Stimulated activated CD4-positive, alpha-beta T cell treated with anti-CD3 and anti-CD28 coated beads, Interleukin-2, amount 100 ng/mL, for 24 hours (primary cell): ENCODE data around the gene QSOX2.

Experiments used
- DNase-seq, 2 donors: peaks; one replicate each; pipeline ENCODE4 v3.0.0-alpha.2; 2020

Gene QSOX2, protein sequence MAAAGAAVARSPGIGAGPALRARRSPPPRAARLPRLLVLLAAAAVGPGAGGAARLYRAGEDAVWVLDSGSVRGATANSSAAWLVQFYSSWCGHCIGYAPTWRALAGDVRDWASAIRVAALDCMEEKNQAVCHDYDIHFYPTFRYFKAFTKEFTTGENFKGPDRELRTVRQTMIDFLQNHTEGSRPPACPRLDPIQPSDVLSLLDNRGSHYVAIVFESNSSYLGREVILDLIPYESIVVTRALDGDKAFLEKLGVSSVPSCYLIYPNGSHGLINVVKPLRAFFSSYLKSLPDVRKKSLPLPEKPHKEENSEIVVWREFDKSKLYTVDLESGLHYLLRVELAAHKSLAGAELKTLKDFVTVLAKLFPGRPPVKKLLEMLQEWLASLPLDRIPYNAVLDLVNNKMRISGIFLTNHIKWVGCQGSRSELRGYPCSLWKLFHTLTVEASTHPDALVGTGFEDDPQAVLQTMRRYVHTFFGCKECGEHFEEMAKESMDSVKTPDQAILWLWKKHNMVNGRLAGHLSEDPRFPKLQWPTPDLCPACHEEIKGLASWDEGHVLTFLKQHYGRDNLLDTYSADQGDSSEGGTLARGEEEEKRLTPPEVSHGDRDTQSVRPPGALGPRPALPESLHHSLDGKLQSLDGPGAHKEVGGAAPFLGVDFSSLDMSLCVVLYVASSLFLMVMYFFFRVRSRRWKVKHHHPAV

DNA sequence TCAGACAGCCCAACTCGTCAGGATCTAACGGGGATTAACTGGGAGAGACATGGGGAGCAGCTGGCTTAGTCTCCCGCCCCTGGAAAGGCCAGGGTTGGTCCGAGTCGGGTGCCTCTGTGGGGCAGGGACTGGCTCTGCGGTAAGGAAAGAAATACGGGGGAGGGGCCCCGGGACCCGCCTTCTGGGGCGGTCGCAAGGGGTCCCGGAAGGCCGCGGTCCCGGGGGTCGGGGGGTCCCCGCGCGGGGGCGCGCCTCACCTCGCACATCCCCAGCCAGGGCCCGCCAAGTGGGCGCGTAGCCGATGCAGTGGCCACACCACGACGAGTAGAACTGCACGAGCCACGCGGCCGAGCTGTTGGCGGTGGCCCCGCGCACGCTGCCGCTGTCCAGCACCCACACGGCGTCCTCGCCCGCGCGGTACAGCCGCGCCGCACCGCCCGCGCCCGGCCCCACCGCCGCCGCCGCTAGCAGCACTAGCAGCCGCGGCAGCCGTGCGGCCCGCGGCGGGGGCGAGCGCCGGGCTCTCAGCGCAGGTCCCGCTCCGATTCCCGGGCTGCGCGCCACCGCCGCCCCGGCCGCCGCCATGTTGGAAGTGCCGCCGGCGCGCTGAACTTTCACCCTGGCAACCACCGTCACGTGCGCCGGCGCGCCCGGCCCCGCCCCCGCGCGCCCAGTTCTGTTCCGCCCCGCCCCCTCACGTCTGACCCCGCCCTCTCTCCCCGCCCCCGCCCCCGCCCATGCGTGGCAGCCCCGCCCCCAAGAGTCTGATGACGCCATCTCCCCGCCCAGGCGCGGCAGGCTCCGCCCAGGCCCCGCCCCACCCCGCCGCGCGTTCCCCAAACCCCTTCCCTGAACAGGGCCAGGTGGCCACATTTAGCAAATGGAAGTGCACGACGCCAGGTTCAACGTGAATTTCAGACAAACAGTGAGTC lies at the start of gene QSOX2:
TSS of gene QSOX2 (minus strand) at position 594 of the 932 bp plus-strand sequence. CDS start at position 585, 9 bp downstream.
- DNase-seq: peak; percentile 86

DNA sequence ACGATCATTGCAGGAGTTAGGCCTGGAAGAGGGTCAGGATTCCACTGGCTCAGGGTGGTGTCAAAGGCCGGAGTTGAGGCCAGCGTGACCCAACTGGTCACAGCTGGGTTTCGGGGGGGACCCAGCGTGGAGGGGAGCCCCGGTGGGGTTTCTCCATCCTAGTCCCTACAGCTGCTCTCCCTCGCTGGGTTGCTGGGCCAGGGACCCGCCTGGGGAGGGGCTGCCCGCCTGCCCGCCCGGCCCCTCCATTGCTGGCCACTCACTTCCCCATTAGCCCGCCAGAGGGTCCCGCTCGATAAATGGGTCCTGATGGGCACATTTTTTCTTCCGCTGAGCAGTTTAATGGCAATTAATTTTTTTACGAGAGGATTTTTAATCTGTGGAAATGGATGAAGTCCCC lies 49.4 kb upstream of the QSOX2 start:
- DNase-seq: no peak

DNA sequence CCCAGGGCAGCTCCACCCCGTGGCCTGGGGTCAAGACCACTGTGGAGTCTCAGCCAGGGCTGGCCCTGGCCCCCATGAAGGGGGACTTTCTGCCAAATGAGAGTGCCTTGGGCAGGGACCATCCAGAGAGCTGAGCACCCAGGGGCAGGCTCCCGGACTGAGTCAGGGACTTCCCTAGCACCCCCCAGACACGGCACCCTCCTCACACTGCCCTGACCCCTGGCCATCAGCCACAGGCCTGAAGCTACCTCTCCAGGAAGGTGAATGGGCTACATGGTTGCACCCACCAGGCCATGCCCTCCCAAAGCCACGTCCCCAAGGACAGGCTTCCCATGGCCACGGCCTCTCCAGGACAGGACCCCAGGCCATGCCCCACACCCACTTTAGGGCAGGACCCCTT lies 48.8 kb upstream of the QSOX2 start:
- no peak for DNase-seq

GRCh38 chr9:136293476-136294077 lies 48.0 kb upstream of the QSOX2 start:
- DNase-seq: no peak

DNA sequence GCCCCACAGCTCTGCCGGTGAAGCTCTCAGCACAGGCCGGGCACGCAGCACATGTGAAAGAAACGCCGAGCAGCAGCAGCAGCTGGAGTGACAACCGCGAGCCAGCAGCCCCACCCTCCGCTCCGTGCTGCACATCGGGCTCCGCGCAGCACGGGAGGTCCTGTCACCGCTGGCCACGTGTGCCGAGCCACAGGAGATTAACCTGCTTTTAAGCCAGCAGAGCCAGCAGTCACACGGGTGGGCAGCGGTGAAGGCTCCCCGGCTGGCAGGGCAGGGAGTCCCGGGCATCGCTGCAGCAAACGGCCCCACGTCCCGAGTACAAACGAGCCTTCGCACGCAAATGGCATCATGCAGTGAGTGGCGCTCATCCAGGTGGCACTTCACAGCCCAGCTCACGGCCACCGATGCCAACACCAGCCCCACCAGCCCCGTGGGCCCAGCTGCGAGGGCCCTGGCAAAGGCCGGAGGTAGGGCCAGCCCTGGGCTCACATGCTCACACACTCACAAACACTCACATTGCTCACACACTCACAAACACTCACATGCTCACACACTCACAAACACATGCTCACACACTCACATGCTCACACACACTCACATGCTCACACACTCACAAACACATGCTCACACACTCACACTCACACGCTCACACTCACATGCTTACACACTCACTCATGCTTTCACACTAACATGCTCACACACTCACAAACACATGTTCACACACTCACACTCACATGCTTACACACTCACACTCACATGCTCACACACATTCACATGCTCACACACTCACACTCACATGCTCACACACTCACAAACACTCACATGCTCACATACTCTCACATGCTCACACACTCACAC lies 47.2 kb upstream of the QSOX2 start:
- DNase-seq: no peak

DNA sequence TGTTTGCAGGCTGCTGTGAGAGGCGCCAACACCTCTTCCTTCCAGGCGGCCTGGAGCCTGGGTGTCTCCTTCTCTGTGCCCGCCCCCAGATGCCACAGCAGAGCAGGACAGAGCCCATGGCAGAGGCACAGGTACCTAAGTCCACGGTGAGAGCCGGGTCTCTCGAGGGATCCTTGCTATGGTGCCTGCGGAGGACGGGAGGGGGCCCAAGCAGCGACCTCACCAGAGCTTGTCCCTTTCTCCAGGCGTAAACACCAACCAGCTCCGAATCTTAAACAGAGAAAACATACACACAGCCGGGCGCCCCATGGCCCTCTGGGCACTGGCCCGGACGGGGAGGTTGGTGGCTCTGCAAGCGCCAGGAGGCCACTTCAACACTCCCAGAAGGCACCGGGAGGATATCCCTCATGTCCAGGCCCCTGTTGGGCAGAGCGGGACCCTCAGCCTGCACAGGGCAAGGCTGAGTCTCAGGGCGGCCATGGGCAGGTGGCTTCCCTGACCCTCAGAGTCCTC lies 46.5 kb upstream of the QSOX2 start:
- DNase-seq: no peak

DNA sequence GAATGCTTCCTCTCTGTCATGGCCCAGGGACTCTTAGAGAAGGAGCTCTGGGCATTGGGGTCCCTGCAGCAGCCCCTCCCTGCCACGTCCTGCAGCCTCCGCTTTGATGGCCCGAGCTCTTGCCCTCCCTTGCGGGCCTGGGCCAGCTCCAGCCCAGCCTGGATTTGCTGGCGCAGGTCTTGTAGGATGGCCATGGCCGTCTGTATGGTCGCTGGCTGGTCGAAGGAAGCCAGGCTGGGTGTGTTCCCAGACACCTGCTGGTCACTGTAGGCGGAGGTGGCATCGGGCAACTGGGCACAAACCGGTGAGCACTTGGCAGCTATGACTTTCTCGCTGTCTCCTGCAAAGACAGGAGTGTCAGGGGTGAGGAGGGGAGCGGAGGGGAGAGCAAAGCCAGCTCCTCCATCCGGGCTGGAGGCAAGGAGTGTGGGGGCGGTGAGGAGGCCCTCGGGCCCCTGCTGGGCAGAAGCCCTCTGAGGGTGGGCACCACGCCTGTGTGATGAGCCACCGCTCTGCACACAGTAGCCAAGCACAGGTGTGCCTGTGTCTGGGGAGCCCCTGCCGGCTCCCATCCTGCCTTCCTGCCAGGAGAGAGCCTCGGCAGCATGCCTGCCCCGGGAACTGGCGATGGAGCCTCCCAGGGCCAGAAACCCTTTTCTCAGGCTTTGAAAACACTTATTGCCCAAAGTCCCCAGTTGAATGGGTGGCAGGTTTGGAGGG lies 45.9 kb upstream of the QSOX2 start:
- no peak for DNase-seq

GRCh38 chr9:136290508-136291000 lies 44.9 kb upstream of the QSOX2 start:
- DNase-seq: no peak

DNA sequence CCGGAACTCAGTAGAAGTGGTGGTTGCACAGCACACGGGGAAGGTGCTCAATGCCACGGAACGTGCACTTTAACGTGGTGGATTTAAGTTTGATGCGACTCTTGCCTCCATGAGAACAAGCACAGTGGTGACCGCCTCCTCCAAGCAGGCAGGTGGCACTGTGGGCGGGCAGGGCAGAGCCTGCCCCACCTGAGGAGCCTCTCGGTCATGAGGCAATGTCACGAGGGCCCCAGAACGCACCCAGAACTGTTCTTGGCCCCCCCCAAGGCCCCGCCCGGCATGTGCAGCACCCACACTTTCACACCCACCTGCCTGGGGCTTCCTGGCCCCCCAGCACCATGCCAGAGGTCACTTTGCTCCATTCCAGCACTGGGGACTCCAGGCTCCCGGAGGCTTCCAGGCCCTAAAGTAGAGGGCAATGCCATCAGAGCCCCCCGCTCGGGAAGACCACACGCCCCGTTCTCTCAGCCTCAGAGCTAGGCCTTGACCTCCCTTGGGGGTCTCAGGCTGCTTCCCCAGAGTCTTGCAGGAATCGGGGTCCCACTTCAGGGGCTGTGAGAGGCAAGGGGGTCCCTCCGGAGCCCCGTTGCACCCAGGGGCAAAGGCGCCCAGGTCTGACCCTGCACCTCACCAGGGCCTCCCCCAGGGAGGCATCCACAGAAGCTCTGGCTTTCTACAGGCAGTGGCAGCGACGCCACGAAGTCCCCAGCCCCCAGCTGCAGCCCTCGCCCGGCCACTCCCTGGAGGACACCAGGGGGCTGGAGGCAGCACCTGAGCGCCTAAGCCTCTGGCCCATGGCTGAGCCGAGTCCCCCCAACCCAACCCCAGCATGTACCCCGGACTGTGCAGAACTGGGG lies 44.3 kb upstream of the QSOX2 start:
- DNase-seq: no peak

- no peak for DNase-seq
These were observed 42.5 kb upstream of the QSOX2 start for GRCh38 chr9:136287960-136288753.

GRCh38 chr9:136286987-136287379 lies 41.4 kb upstream of the QSOX2 start:
- no peak for DNase-seq

DNA sequence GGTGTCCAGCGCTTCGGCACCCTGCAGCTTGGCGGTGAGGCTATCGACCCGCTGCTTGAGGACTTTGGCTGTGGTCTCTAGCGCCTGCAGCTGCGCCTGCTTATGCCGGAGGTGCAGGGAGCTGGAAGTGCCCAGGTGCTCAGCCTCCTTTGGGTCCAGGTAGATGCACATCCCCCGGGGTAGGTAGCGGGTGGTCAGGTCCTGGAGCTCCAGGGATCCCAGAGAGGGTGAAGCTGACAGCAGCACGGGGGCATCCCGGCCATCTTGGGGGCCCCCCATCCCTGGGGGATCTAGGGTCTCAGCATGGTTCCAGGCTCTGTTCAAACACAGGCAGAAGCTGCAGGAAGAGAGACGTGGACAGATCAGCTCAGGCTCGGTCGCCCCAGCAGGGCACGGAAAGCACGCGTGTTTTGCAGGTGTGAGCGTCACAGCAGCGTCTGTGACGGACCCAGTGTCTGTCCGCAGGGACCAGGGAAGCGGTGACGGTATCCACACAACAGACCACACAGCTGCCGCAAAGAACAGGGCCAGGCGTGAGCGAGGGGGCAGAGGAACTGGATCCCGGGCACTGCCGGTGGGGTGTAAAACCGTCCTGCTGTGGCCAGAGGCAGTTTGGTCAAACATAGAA lies 40.9 kb upstream of the QSOX2 start:
- DNase-seq: no peak

- no peak for DNase-seq
These were observed 40.1 kb upstream of the QSOX2 start for GRCh38 chr9:136285501-136286358.

DNA sequence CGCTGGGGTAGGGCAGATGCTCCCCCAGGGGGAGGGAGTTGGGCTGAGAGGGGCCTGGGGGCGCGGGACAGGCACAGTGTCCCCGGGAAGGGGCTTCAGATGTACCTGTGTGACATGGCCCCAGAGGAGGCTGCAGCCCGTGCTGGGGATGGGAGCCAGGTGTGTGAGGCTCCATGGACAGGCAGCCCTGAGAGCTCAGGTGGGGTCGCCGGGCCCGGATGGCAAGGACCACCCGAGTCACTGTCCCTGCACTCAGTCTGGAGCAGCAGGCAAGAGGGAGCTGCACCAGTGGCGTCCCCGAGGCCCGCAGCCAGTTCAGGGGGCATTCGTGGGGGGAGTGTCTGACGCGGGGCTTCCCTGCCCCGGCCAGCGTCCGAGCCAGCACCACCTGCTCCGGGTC lies 39.3 kb upstream of the QSOX2 start:
- DNase-seq: no peak

GRCh38 chr9:136284311-136284710 lies 38.7 kb upstream of the QSOX2 start:
- DNase-seq: no peak

DNA sequence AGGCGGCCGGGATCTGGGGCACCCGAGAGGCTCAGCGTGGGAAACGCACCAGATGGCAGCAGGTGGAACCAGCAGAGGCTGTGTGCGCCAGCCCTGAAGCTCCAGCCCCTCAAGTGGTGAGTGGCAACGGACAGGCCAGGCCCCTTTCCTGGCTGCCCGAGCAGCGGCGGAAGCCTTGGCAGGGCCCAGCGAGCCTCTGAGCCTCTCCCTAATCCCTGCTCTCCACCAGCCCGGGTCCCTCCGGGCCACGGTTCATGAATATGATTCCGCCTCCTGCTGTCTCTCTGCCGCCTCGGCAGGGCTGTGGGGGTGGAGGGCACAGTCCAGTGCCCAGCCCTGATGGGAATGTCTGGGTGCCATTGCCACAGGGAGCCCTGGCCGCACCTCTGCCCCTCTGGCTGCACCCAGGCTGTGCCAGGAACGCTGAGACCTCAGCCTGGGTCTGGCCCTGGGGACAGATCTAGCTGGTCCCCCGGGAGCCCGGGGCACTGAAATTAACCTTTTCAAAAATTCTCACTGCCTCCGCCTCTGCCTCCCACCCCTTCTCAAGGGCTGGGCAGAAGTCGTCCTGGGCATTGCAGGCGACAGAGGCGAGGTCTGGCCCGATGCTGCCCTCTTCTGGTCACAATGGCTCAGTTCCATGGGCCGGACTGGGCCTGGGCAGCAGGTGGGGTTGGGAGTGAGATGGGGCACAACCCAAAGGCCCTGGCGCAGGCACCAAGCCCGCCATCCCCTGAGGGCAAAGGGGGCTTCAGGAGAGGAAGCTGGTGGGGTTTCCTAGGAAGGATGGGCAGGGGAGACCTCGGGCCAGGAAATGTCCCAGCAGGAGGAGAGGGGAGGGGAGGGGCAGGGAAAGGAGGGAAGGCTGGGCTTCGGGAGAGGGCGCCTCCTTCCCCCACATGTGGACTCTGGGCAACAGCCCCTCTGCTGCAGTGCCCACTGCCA lies 38.0 kb upstream of the QSOX2 start:
- peak; percentile 80 to 81 for DNase-seq
